HepG2 (cell line): ENCODE measurements around the gene ZNF445. TPM values are rescaled to one million over a fixed set of nuclear protein-coding genes. Genes with fewer than 3 reads are reported as not detected.

ENCODE experiments used
- BRD4 ChIP-seq: sonication (generic); formaldehyde crosslinking; IDR thresholded peaks from 2 replicates; pipeline ENCODE4 v1.4.0; 2020; ENCODE audit warnings: missing genetic modification reagents
- DMTF1 ChIP-seq: sonication (generic); formaldehyde crosslinking; IDR thresholded peaks from 2 replicates; pipeline ENCODE4 v1.4.0; 2020; ENCODE audit warnings: mild to moderate bottlenecking, missing genetic modification reagents
- KLF13 ChIP-seq: sonication (generic); formaldehyde crosslinking; IDR thresholded peaks from 2 replicates; pipeline ENCODE4 v1.4.0; 2020; ENCODE audit warnings: mild to moderate bottlenecking, missing genetic modification reagents
- KLF9 ChIP-seq: IDR thresholded peaks from 2 replicates; pipeline ENCODE4 v1.6.1; 2016; ENCODE audit warnings: low read depth
- MXD4 ChIP-seq: IDR thresholded peaks from 2 replicates; pipeline ENCODE4 v1.6.1; 2016; ENCODE audit warnings: mild to moderate bottlenecking, missing biosample characterization, missing genetic modification reagents
- MXI1 ChIP-seq: IDR thresholded peaks from 3 replicates; pipeline ENCODE4 v1.6.1; 2012; ENCODE audit warnings: low read depth, low read length, inconsistent platforms, borderline replicate concordance
- NR2F6 ChIP-seq, 2 experiments: IDR thresholded peaks; 2 replicates each; pipeline ENCODE4 v1.6.1; 2016; ENCODE audit warnings: antibody characterized with exemption in 1 of 2, mild to moderate bottlenecking in 1 of 2
- RFX1 ChIP-seq: fragments of 450-650 bp; IDR thresholded peaks from 2 replicates; pipeline ENCODE4 v1.6.1; 2017
- SALL1 ChIP-seq: sonication (generic); formaldehyde crosslinking; IDR thresholded peaks from 2 replicates; pipeline ENCODE4 v1.8.0; 2022; ENCODE audit warnings: mild to moderate bottlenecking, missing genetic modification reagents
- ZNF318 ChIP-seq: sonication (generic); formaldehyde crosslinking; IDR thresholded peaks from 2 replicates; pipeline ENCODE4 v1.4.0; 2020; ENCODE audit warnings: mild to moderate bottlenecking, missing genetic modification reagents
- ZNF543 ChIP-seq: sonication (generic); formaldehyde crosslinking; IDR thresholded peaks from 2 replicates; pipeline ENCODE4 v1.4.0; 2020; ENCODE audit warnings: mild to moderate bottlenecking, missing genetic modification reagents
- ZNF883 ChIP-seq: sonication (generic); formaldehyde crosslinking; IDR thresholded peaks from 2 replicates; pipeline ENCODE4 v1.5.1; 2020; ENCODE audit warnings: mild to moderate bottlenecking, missing genetic modification reagents; ENCODE audit errors: not compliant biosample characterization
- polyA plus RNA-seq, 8 experiments: library from polyadenylated mRNA; depleted of rRNA in 3 of 8; stranded (reverse) in 7 of 8; unstranded in 1 of 8; fragments of >200 nt; fragmentation: Illumina TruSeq in 4 of 8; extraction: Trizol in 4 of 8; gene quantifications; 2 replicates each; pipeline versions ENCODE4 v1.2.1 to v1.2.3, GENCODE V29; 2011 to 2016; ENCODE audit warnings: low read depth in 4 of 8, missing spikeins in 1 of 8, mixed read lengths in 1 of 8; ENCODE audit not compliant: insufficient read depth in 1 of 8
- total RNA-seq, 5 experiments: library from RNA; depleted of rRNA; stranded (reverse); fragments of >200 nt; fragmentation: Illumina TruSeq; extraction: Trizol; gene quantifications; 2 replicates each; pipeline ENCODE4 v1.2.3, GENCODE V29; 2016; ENCODE audit warnings: low read depth in 1 of 5
- TF ChIP-seq, protein P1 (sequence below): IDR thresholded peaks from 2 replicates; pipeline ENCODE4 v1.4.0; 2020; ENCODE audit warnings: mild to moderate bottlenecking, missing genetic modification reagents
- TF ChIP-seq, protein P2 (sequence below): sonication (generic); formaldehyde crosslinking; IDR thresholded peaks from 2 replicates; pipeline ENCODE4 v1.5.0; 2020; ENCODE audit warnings: mild to moderate bottlenecking, missing genetic modification reagents, moderate library complexity

The ZNF445 gene
- total and polyA plus RNA-seq, 2 of the 13 experiments (the other 11 are each of a cell fraction or from before 2014, with no cell fraction given): 4.4 to 10.3 TPM

DNA sequence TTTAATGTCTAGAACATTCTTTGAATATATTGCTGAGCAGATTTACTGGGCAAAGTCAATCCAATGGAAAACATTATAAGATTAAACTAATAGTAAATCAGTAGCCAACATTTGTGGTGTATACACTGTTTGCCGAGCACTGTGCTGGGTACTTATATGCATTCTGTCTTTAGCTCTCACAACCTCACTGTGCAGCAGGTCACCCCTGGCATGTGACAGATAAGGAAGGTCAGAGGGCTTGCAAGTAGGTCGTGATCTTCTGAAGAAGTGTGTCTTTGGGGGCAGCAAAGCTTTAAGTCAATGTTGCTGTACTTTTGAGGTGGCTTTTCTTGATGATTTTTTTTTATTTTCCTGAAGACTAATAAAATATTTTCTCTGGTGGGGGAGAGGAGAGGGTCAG, 76.7 kb downstream of the ZNF445 start (continued):
- TF ChIP-seq, protein P1, sequence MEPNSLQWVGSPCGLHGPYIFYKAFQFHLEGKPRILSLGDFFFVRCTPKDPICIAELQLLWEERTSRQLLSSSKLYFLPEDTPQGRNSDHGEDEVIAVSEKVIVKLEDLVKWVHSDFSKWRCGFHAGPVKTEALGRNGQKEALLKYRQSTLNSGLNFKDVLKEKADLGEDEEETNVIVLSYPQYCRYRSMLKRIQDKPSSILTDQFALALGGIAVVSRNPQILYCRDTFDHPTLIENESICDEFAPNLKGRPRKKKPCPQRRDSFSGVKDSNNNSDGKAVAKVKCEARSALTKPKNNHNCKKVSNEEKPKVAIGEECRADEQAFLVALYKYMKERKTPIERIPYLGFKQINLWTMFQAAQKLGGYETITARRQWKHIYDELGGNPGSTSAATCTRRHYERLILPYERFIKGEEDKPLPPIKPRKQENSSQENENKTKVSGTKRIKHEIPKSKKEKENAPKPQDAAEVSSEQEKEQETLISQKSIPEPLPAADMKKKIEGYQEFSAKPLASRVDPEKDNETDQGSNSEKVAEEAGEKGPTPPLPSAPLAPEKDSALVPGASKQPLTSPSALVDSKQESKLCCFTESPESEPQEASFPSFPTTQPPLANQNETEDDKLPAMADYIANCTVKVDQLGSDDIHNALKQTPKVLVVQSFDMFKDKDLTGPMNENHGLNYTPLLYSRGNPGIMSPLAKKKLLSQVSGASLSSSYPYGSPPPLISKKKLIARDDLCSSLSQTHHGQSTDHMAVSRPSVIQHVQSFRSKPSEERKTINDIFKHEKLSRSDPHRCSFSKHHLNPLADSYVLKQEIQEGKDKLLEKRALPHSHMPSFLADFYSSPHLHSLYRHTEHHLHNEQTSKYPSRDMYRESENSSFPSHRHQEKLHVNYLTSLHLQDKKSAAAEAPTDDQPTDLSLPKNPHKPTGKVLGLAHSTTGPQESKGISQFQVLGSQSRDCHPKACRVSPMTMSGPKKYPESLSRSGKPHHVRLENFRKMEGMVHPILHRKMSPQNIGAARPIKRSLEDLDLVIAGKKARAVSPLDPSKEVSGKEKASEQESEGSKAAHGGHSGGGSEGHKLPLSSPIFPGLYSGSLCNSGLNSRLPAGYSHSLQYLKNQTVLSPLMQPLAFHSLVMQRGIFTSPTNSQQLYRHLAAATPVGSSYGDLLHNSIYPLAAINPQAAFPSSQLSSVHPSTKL: 0 out of 2 replicates have a peak, but pooled peaks have one; percentile 17
- TF ChIP-seq NR2F6 (IDR thresholded peaks at IDR 0.05): peak; percentile 86
- TF ChIP-seq NR2F6 (CRISPR knock-in tag; IDR thresholded peaks at IDR 0.05): peak; percentile 64
- TF ChIP-seq ZNF883: no peak
- TF ChIP-seq RFX1: no peak
- TF ChIP-seq DMTF1 (CRISPR knock-in tag): no peak
- no peak for TF ChIP-seq MXI1
- no peak for TF ChIP-seq BRD4 (CRISPR knock-in tag)
- TF ChIP-seq SALL1 (CRISPR knock-in tag): 0 out of 2 replicates have a peak, but pooled peaks have one; percentile 13
- TF ChIP-seq MXD4 (CRISPR knock-in tag): no peak
- no peak for TF ChIP-seq KLF9
- no peak for TF ChIP-seq ZNF318 (CRISPR knock-in tag)
- TF ChIP-seq KLF13 (CRISPR knock-in tag): no peak
- no peak for TF ChIP-seq ZNF543
- TF ChIP-seq, protein P2, sequence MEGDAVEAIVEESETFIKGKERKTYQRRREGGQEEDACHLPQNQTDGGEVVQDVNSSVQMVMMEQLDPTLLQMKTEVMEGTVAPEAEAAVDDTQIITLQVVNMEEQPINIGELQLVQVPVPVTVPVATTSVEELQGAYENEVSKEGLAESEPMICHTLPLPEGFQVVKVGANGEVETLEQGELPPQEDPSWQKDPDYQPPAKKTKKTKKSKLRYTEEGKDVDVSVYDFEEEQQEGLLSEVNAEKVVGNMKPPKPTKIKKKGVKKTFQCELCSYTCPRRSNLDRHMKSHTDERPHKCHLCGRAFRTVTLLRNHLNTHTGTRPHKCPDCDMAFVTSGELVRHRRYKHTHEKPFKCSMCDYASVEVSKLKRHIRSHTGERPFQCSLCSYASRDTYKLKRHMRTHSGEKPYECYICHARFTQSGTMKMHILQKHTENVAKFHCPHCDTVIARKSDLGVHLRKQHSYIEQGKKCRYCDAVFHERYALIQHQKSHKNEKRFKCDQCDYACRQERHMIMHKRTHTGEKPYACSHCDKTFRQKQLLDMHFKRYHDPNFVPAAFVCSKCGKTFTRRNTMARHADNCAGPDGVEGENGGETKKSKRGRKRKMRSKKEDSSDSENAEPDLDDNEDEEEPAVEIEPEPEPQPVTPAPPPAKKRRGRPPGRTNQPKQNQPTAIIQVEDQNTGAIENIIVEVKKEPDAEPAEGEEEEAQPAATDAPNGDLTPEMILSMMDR (CRISPR knock-in tag): no peak
